ENCODE data around the gene OGFR.

GRCh38 chr20:62805155-62805710, 598 bp downstream of the OGFR start:
- TF ChIP-seq, protein P1, sequence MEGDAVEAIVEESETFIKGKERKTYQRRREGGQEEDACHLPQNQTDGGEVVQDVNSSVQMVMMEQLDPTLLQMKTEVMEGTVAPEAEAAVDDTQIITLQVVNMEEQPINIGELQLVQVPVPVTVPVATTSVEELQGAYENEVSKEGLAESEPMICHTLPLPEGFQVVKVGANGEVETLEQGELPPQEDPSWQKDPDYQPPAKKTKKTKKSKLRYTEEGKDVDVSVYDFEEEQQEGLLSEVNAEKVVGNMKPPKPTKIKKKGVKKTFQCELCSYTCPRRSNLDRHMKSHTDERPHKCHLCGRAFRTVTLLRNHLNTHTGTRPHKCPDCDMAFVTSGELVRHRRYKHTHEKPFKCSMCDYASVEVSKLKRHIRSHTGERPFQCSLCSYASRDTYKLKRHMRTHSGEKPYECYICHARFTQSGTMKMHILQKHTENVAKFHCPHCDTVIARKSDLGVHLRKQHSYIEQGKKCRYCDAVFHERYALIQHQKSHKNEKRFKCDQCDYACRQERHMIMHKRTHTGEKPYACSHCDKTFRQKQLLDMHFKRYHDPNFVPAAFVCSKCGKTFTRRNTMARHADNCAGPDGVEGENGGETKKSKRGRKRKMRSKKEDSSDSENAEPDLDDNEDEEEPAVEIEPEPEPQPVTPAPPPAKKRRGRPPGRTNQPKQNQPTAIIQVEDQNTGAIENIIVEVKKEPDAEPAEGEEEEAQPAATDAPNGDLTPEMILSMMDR (IDR thresholded peaks at IDR 0.05): no peak
- no peak for TF ChIP-seq EZH2 (IDR thresholded peaks at IDR 0.05; ENCODE audit: borderline replicate concordance, insufficient read depth, low read depth, low read length, poor library complexity, severe bottlenecking)

Data from B cell (primary cell).